Endothelial cell of umbilical vein (primary cell): ENCODE results near the gene MICALL2. TPM values are rescaled to one million over a fixed set of nuclear protein-coding genes. Genes with fewer than 3 reads are reported as not detected.

ENCODE experiments used
- BruUV-seq: library from RNA; stranded (reverse); fragments of 400-500 nt; replicated peaks from 2 replicates; lab custom pipeline; 2021; lab: Mats Ljungman, UMichigan
- CTCF ChIA-PET: fragments of 300-600, 350-600 bp; sonication (Branson Sonifier 250); formaldehyde crosslinking; loops from one replicate; lab custom pipeline; 2021; ENCODE audit warnings: antibody characterized with exemption, inconsistent platforms; lab: Charles Lee
- POLR2A ChIA-PET: fragments of 300-600, 350-600 bp; sonication (Branson Sonifier 250); formaldehyde crosslinking; loops from one replicate; lab custom pipeline; 2021; ENCODE audit warnings: antibody characterized with exemption, inconsistent platforms; lab: Charles Lee
- DNase-seq: peaks from one replicate; pipeline ENCODE4 v3.0.0-alpha.2; 2011; ENCODE audit warnings: low read depth, low spot score
- FAIRE-seq: peaks from 2 replicates; lab custom pipeline; 2011; peaks lifted over from hg19 to GRCh38; lab: Jason Lieb, UNC
- H2AFZ ChIP-seq: 2 replicates; pipeline ENCODE4 v1.6.0; 2012; ENCODE audit warnings: low read depth, low read length, control low read depth, inconsistent platforms
- H3K27ac ChIP-seq: 2 replicates; pipeline ENCODE4 v1.5.1; 2011; ENCODE audit warnings: low read depth, mild to moderate bottlenecking, control low read depth, low read length, moderate library complexity; ENCODE audit not compliant: insufficient read depth
- H3K27me3 ChIP-seq, 2 experiments: 2 replicates each; pipeline versions ENCODE4 v1.6.0 to v1.6.1; 2011; ENCODE audit warnings: low read length in 2 of 2, mixed read lengths in 1 of 2; ENCODE audit not compliant: control insufficient read depth in 2 of 2, insufficient read depth in 2 of 2
- H3K36me3 ChIP-seq, 2 experiments: 2 replicates in 1 of 2; 3 replicates in 1 of 2; pipeline ENCODE4 v1.5.1; 2011; ENCODE audit warnings: low read length in 2 of 2, mild to moderate bottlenecking in 1 of 2, moderate library complexity in 1 of 2; ENCODE audit not compliant: control insufficient read depth in 2 of 2, insufficient read depth in 2 of 2; ENCODE audit errors: extremely low read depth in 1 of 2
- H3K4me1 ChIP-seq: 3 replicates; pipeline ENCODE4 v1.5.1; 2011; ENCODE audit warnings: mild to moderate bottlenecking, low read length; ENCODE audit not compliant: control insufficient read depth, insufficient read depth; ENCODE audit errors: extremely low read depth
- H3K4me2 ChIP-seq: 2 replicates; pipeline ENCODE4 v1.6.1; 2011; ENCODE audit warnings: low read length, control low read depth, mixed read lengths; ENCODE audit not compliant: insufficient read depth
- H3K4me3 ChIP-seq, 3 experiments: fragments of 200-600 bp in 1 of 3; sonication (generic), shearing (Covaris generic) in 1 of 3; replicated peaks in 1 of 3; 2 replicates each; pipeline ENCODE4 v1.5.1; 2011 to 2016; ENCODE audit warnings: control low read depth in 3 of 3, low read length in 3 of 3, mild to moderate bottlenecking in 2 of 3, inconsistent platforms in 1 of 3, low read depth in 1 of 3, moderate library complexity in 1 of 3; ENCODE audit not compliant: insufficient read depth in 1 of 3
- H3K79me2 ChIP-seq: 2 replicates; pipeline ENCODE4 v1.6.0; 2012; ENCODE audit warnings: low read length, inconsistent platforms; ENCODE audit not compliant: control insufficient read depth, insufficient read depth
- H3K9ac ChIP-seq: replicated peaks from 2 replicates; pipeline ENCODE3; 2011; ENCODE audit warnings: low read length, control low read depth; ENCODE audit not compliant: insufficient read depth; ENCODE audit errors: extremely low read depth
- H3K9me1 ChIP-seq: replicated peaks from 3 replicates; pipeline ENCODE4 v1.6.0; 2011; ENCODE audit warnings: mild to moderate bottlenecking, low read length; ENCODE audit not compliant: control insufficient read depth, insufficient read depth; ENCODE audit errors: extremely low read depth
- H3K9me3 ChIP-seq: replicated peaks from 2 replicates; pipeline ENCODE4 v1.5.1; 2012; ENCODE audit warnings: low read length, inconsistent platforms; ENCODE audit not compliant: control insufficient read depth, insufficient read depth
- H4K20me1 ChIP-seq: replicated peaks from 2 replicates; pipeline ENCODE3; 2011; ENCODE audit warnings: mild to moderate bottlenecking, low read length; ENCODE audit not compliant: control insufficient read depth, insufficient read depth; ENCODE audit errors: extremely low read depth
- CTCF ChIP-seq, 2 donors: IDR thresholded peaks; 1 replicate in 1 of 2; 2 replicates in 1 of 2; pipeline ENCODE4 v1.5.1; 2011; ENCODE audit warnings: low read length in 2 of 2, mild to moderate bottlenecking in 2 of 2, moderate library complexity in 2 of 2, control low read depth in 1 of 2, inconsistent platforms in 1 of 2, low read depth in 1 of 2; ENCODE audit not compliant: insufficient read depth in 1 of 2; ENCODE audit errors: extremely low read depth in 1 of 2
- EZH2 ChIP-seq: IDR thresholded peaks from 2 replicates; pipeline ENCODE4 v1.6.1; 2012; ENCODE audit warnings: borderline replicate concordance, low read depth, mild to moderate bottlenecking, moderate library complexity, low read length, inconsistent platforms; ENCODE audit not compliant: severe bottlenecking
- FOS ChIP-seq: IDR thresholded peaks from 2 replicates; pipeline ENCODE4 v1.6.1; 2011; ENCODE audit warnings: mild to moderate bottlenecking, low read length, moderate library complexity, borderline replicate concordance; ENCODE audit not compliant: insufficient read depth
- GATA2 ChIP-seq: IDR thresholded peaks from 2 replicates; pipeline ENCODE4 v1.7.0; 2011; ENCODE audit warnings: low read depth, mild to moderate bottlenecking, moderate library complexity, mixed read lengths, low read length; ENCODE audit not compliant: insufficient read length, insufficient read depth
- JUN ChIP-seq: IDR thresholded peaks from 2 replicates; pipeline ENCODE4 v1.6.1; 2011; ENCODE audit warnings: borderline replicate concordance, low read depth; ENCODE audit not compliant: insufficient read length, insufficient read depth
- MAX ChIP-seq: IDR thresholded peaks from 2 replicates; pipeline ENCODE4 v1.6.1; 2011; ENCODE audit not compliant: insufficient read depth, insufficient read length
- MYC ChIP-seq: IDR thresholded peaks from one replicate; pipeline ENCODE4 v1.6.1; 2011; ENCODE audit warnings: mild to moderate bottlenecking, low read depth, low read length
- POLR2A ChIP-seq: IDR thresholded peaks from 2 replicates; pipeline ENCODE4 v1.6.1; 2012; ENCODE audit warnings: low read depth, mild to moderate bottlenecking, control low read depth, low read length
- POLR2AphosphoS5 ChIP-seq: IDR thresholded peaks from 2 replicates; pipeline ENCODE4 v1.6.1; 2012; ENCODE audit warnings: low read depth, mild to moderate bottlenecking, control low read depth, low read length, moderate library complexity; ENCODE audit not compliant: insufficient read depth
- dilution Hi-C: fragments of 300-500 bp; cut with MboI; formaldehyde crosslinking; loops from one replicate; pipeline ENCODE4 v1.15.0; 2019; ENCODE audit warnings: low sequenced_read_pairs; ENCODE audit not compliant: extremely low pct_ligation_motif_present
- intact Hi-C: fragments of 100-400 bp; cut with micrococcal nuclease; formaldehyde crosslinking; loops from one replicate; pipeline ENCODE4 v1.10.0; 2022
- polyA plus RNA-seq, 4 experiments: library from polyadenylated mRNA; depleted of rRNA in 3 of 4; stranded (reverse) in 3 of 4; unstranded in 1 of 4; fragments of >200 nt; gene quantifications; 2 replicates each; pipeline versions ENCODE4 v1.2.1 to v1.2.3, GENCODE V29; 2011 to 2012; ENCODE audit warnings: missing spikeins in 1 of 4
- total RNA-seq: library from RNA; stranded (reverse); gene quantifications from 2 replicates; pipeline ENCODE4 v1.2.3, GENCODE V29; 2021

MICALL2 gene
- total and polyA plus RNA-seq, 2 donors (not counting 3 experiments of a cell fraction or from before 2014, with no cell fraction given) = 29.8 to 46.3 TPM

- no peaks in the 10 kb centered on the region for H3K79me2 ChIP-seq
- no peaks in the 10 kb centered on the region for H3K9me3 ChIP-seq
- no peaks in the 10 kb centered on the region for H3K36me3 ChIP-seq
- ChIA-PET CTCF (no interaction called here), POLR2A (interaction anchor here (0.6 kb wide), 1 partner anchor 1100 kb away, joined by 7 read pairs; no protein-coding TSS in a partner anchor)
- no peaks in the 10 kb centered on the region for H3K27me3 ChIP-seq
- no peak overlapping the region for H3K27ac ChIP-seq
- no peaks in the 10 kb centered on the region for H3K4me1 ChIP-seq
- FAIRE-seq (no peak), DNase-seq (no peak)
- dilution Hi-C loops (no loop called here), intact Hi-C loops (no loop called here)
- TF ChIP-seq EZH2 = no peak
- TF ChIP-seq MAX = no peak
- no peak for TF ChIP-seq GATA2
- no peak for TF ChIP-seq POLR2A
- TF ChIP-seq JUN = no peak
- no peak overlapping the region for H3K9ac ChIP-seq
- H3K4me3 ChIP-seq = no peak overlapping the region
- H4K20me1 ChIP-seq = no peaks in the 10 kb centered on the region
- no peak overlapping the region for H3K4me2 ChIP-seq
- no TSS peak for BruUV-seq
- H3K9me1 ChIP-seq = no peaks in the 10 kb centered on the region
- no peak overlapping the region for H2AFZ ChIP-seq
Observed at GRCh38 chr7:1387261-1387660, 72.0 kb downstream of the MICALL2 start.

GRCh38 chr7:1386623-1387220 lies 72.5 kb downstream of the MICALL2 start:
- no peak for TF ChIP-seq POLR2AphosphoS5
- no peak for TF ChIP-seq CTCF (IDR thresholded peaks at IDR 0.05; ENCODE audit: extremely low read depth in 1 of 2, insufficient read depth in 1 of 2, low read depth in 1 of 2, low read length in 2 of 2)
- TF ChIP-seq FOS = no peak
- TF ChIP-seq EZH2 = no peak
- TF ChIP-seq MYC = no peak
- no peak for TF ChIP-seq MAX
- no peak for TF ChIP-seq POLR2A
- no peak for TF ChIP-seq JUN
- no peak for TF ChIP-seq GATA2
- Histone ChIP-seq H3K4me3 (no peak overlapping the region), H3K9ac (no peak overlapping the region), H3K4me1 (no peaks in the 10 kb centered on the region), H3K27me3 (no peaks in the 10 kb centered on the region), H4K20me1 (no peaks in the 10 kb centered on the region), H2AFZ (no peak overlapping the region), H3K9me1 (no peaks in the 10 kb centered on the region), H3K79me2 (no peaks in the 10 kb centered on the region), H3K27ac (no peak overlapping the region), H3K36me3 (no peaks in the 10 kb centered on the region), H3K4me2 (no peak overlapping the region), H3K9me3 (no peaks in the 10 kb centered on the region)
- no peak for DNase-seq
- CTCF ChIA-PET = interaction anchor here (0.8 kb wide), 1 partner anchor 14 kb away, joined by 3 read pairs; no protein-coding TSS in a partner anchor
- BruUV-seq = no TSS peak
- intact Hi-C loops = no loop called here
- dilution Hi-C loops = no loop called here
- no peak for FAIRE-seq
- POLR2A ChIA-PET = interaction anchor here (0.6 kb wide), 1 partner anchor 1099 kb away, joined by 7 read pairs; no protein-coding TSS in a partner anchor
